Activated CD4-positive, alpha-beta T cell treated with anti-CD3 and anti-CD28 coated beads, Interleukin-2, amount 50 U/mL, for 48 hours (primary cell): ENCODE measurements around the gene KLHL40.

Source experiments
- DNase-seq, 2 experiments: peaks; one replicate each; pipeline ENCODE4 v3.0.0-alpha.2; 2020

Gene KLHL40

DNA sequence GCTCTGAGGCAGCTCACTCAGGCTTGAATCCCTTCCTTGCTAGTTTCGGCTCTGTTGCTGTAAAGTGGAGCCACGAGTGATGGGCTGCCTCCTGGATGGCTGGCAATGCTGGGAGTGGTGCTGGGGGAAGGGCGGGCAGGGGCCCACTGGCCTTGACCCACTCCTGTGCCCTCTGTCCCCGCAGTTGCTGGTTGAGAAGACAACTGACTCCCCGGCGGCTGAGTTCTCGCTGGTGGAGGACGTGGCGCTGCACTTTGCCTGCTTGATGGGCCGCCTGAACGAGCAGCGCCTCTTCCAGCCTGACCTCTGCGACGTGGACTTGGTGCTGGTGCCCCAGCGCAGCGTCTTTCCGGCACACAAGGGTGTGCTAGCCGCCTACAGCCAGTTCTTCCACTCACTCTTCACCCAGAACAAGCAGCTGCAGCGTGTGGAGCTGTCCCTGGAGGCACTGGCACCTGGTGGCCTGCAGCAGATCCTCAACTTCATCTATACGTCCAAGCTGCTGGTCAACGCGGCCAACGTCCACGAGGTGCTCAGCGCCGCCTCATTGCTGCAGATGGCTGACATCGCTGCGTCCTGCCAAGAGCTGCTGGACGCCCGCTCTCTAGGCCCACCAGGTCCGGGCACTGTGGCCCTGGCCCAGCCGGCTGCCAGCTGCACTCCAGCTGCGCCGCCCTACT is 27.1 kb upstream of the KLHL40 start:
- no peak for DNase-seq

- no peak for DNase-seq
These were observed 26.5 kb upstream of the KLHL40 start for GRCh38 chr3:42658771-42659390.

DNA sequence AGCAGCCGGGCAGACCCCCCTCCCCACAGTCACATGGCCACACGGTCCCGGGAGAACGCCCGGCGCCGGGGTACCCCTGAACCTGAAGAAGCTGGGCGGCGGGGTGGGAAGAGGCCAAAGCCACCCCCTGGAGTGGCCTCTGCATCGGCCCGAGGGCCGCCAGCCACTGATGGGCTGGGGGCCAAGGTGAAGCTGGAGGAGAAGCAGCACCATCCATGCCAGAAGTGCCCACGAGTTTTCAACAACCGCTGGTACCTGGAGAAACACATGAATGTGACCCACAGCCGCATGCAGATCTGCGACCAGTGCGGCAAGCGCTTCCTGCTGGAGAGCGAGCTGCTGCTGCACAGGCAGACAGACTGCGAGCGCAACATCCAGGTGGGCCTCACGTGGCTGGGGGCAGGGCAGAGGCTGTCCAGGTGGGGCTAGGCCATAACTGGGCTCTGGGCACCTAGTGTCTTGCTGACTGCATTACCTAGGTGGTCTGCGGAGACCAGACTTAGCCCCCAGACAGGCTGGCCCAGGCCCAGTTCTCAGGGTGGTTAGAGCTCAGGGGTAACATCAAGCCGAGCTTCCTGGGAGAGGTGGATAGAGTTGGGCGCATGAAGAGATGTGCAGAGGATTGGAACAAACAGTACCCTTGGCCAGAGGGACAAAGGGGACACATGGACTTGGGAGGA is 25.7 kb upstream of the KLHL40 start:
- DNase-seq, result no peak

DNA sequence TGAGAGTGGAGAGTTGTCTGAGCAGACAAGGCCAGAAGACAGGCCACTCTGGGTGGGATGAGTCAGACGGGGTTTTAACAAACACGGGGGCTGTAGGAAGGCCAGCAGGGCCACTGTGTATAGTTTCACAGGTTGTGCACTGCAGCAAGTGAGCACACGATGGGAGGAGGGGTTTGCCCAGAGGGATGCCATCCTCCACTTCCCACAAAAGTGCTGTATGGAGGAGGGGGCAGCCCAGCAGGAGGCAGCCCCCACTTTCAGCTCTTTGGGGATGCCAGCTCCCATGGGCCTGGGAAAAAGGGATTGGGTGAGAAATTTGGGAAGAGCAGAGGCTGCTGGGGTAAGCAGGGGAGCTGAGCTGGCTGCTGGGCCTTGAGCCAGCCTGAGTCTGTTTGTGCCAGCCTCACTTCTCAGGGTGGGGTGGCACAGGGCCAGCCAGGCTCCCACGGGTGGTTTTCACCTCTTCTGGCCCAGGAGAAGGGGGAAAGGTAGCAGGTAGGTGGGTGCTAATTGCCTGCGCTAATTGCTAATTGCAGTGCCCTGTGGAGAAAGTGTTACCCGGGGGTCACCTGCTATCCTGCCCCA is 25.1 kb upstream of the KLHL40 start:
- no peak for DNase-seq

GRCh38 chr3:42660898-42661297 is 24.4 kb upstream of the KLHL40 start:
- no peak for DNase-seq

DNA sequence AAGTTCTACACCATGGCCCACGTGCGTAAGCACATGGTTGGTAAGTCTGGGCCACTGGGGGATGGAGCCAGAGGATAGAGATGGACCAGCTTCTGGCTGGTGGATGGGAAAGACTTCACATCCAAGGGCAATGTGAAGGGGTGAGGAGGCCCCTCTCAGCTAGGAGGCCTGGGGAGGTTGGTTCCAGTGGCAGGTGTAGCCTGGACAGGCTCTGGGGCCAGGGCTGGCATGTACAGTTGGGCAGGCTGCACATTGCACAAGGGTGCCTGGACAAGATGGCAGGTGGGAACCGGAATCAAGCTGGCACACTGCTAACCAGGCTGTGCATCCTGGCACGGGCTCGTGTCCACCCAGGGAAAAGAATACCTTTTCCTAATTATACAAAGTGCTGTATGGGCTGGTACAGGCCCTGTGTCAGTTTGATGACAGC is 23.7 kb upstream of the KLHL40 start:
- no peak for DNase-seq

- no peak for DNase-seq
These were observed 23.1 kb upstream of the KLHL40 start for GRCh38 chr3:42662037-42662812.

DNA sequence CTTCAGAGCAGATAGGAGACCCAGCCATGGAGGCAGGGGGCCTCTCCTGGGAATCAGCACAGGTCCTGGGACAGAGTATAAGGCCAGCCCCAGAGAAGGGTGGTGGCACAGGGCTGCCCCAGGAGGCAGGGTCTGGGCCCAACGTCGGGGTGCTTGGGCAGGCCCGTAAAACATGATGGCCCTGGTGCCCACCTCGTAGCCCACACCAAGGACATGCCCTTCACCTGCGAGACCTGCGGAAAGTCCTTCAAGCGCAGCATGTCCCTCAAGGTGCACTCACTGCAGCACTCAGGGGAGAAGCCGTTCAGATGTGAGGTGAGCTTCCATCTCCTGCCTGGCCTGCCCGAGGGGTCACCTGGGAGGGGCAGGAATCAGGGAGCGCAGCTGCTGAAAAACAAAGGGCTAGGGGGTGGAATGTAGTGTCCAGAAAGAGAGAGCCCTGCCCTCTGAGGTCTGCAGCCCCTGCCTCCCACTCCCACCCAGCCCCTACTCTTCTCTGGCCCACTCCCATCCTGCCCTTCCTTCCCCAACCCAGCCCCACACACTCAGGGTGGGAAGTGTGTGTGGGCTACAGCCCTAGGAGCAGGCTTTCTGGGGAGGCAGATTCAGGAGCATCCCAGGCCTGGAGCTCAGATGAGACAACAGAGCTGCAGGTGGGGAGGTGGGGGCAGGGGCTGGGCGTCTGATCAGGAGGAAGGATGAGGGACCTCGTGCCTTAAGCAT is 22.4 kb upstream of the KLHL40 start:
- DNase-seq, result no peak

- no peak for DNase-seq
These were observed 21.5 kb upstream of the KLHL40 start for GRCh38 chr3:42663581-42664437.

GRCh38 chr3:42664438-42664803 is 20.9 kb upstream of the KLHL40 start:
- no peak for DNase-seq

- DNase-seq, result no peak
These were observed 20.1 kb upstream of the KLHL40 start for GRCh38 chr3:42665050-42665878.

- DNase-seq, result no peak
These were observed 19.3 kb upstream of the KLHL40 start for GRCh38 chr3:42666022-42666421.

GRCh38 chr3:42666577-42666998 is 18.7 kb upstream of the KLHL40 start:
- DNase-seq, result no peak

DNA sequence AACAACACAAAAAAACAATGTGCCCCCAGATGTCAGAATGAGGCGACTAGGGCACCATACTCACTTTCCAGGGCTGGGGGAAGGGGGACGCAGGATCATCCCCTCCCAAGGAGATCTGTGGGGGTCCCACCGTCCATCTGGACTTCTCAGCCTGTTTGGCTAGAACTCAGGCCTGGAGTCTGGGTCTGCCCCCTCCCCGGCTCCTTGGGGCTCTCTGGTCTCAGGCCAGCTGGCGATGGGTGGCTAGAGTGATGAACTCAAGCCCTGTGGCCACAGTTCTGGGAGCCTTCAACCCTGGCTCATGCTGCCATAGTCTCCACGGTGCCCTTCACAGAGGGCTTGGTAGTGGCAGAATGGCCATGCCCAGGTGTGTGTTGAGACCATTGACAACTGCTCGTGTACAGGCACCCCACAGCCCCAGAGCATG is 18.2 kb upstream of the KLHL40 start:
- DNase-seq, result no peak

DNA sequence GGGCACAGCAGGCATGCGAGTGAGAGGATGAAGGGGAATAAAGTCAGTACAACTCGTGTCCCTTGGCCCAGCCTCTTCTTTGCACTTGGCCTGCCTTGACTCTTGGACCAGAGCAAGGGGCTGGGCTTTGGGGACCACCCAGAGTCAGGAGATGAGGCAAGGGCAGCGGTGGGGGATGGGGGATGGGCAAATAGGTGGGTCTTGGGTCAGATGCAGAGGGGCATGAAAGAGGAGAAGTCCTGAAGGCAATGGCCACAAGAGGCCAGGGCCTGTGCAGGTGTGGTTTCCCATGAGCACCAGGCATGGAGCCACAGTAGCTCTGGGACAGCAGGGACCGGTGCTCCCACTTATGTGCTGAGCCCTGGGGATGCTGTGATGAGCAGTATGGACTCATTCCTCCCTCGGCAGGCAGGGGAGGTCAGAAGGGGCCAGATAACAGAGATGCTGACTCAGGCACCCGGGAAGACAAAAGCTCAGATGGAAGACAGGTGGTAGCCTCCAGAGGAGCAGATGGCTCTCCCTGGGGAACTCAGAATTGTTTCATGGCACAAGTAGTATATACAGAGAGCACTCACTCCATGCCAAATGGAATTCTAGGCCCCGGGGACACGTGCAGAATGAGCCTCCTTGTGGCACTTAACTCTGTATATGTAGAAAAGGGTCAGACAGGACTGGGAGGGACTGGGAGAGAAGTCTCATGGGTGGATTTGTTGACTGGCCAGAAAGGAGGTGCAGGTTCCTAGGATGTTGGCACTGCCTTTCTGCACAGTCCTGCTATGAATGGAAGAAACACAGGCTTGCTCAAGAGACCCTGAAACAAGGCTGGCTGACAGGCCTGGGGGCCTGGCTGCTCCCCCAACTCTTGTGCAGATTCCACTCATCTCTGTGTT is 17.6 kb upstream of the KLHL40 start:
- no peak for DNase-seq

GRCh38 chr3:42668413-42668760 is 16.9 kb upstream of the KLHL40 start:
- DNase-seq, result no peak

DNA sequence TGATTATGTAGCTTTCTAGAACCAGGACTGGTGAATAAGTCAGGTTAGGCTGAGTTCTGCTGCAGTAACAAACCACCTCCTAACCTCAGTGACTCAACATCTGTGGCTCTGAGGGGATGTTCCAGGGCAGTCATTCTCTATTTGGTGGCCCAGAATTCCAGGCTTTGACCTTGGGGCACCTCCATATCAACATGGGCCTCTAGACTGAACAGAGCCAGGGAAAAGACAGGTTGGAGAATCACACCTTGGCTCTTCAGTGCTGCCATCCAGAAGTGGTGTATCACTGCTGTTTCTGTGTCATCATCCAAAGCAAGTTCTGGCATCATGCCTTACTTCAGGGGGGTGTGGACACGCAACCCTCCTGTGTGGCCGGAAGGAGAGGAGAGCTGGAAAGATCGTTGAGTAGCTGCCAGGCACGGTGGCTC is 16.5 kb upstream of the KLHL40 start:
- DNase-seq, result no peak

GRCh38 chr3:42670051-42670576 is 15.2 kb upstream of the KLHL40 start:
- DNase-seq, result no peak

DNA sequence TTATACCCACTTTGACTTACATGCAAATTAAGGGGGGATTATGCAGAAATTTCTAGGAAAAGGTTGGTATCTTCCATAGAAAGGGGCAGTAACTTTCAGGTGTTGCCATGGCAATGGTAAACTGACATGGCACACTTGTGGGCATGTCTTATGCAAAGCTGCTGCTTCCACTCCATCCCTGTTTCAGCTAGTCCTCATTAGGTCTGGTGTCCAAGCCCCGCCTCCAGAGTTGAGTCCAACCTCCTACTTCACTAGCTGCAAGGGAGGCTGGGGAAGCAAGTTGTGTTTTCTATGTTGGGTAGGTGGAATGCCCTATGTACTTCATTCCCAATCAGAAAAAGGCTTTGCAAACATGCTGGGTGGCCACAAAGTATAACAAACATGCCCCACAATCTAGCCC is 14.7 kb upstream of the KLHL40 start:
- DNase-seq, result no peak
